Heart right ventricle (tissue), 16 donors: ENCODE data around the gene TNFRSF25. TPM values are rescaled to one million over a fixed set of nuclear protein-coding genes. Genes with fewer than 3 reads are reported as not detected.
A peak's percentile ranks its signal among the peaks of the same experiment; 100 is the strongest.

Source experiments
- ATAC-seq, 8 donors: fragments of 200-7000 bp; cut with Tn5 transposase; one replicate each; pipeline ENCODE4 v1.9.1; 2020; ENCODE audit warnings: mild to moderate bottlenecking in 8 of 8, moderate library complexity in 8 of 8, moderate number of reproducible peaks in 1 of 8
- DNase-seq, 2 donors: peaks; one replicate each; pipeline ENCODE4 v3.0.0-alpha.2; 2020
- H3K27ac ChIP-seq, 10 donors: fragments of 200-600 bp; sonication (generic) in 2 of 10; one replicate each; pipeline versions ENCODE4 v1.5.0 to v1.8.0; 2020 to 2022; ENCODE audit warnings: mild to moderate bottlenecking in 3 of 10
- H3K27me3 ChIP-seq, 7 donors: fragments of 200-600 bp; one replicate each; pipeline ENCODE4 v1.8.0; 2021 to 2022; ENCODE audit warnings: mild to moderate bottlenecking in 2 of 7
- H3K36me3 ChIP-seq, 9 donors: fragments of 200-600 bp; sonication (generic) in 1 of 9; one replicate each; pipeline versions ENCODE4 v1.5.0 to v1.8.0; 2020 to 2022; ENCODE audit warnings: mild to moderate bottlenecking in 2 of 9
- H3K4me1 ChIP-seq, 9 donors: fragments of 200-600 bp; sonication (generic) in 1 of 9; one replicate each; pipeline versions ENCODE4 v1.5.0 to v1.8.0; 2020 to 2022; ENCODE audit warnings: mild to moderate bottlenecking in 4 of 9
- H3K4me3 ChIP-seq, 10 donors: fragments of 200-600 bp; sonication (generic) in 2 of 10; one replicate each; pipeline versions ENCODE4 v1.5.0 to v1.8.0; 2020 to 2022; ENCODE audit warnings: mild to moderate bottlenecking in 7 of 10, moderate library complexity in 2 of 10
- H3K9me3 ChIP-seq, 11 donors: fragments of 200-600 bp in 10 of 11; sonication (generic) in 2 of 11; one replicate each; pipeline versions ENCODE4 v1.5.0 to v1.8.0; 2013 to 2022; ENCODE audit warnings: mild to moderate bottlenecking in 2 of 11, control low read depth in 1 of 11, moderate library complexity in 1 of 11
- WGBS, 2 donors: extraction: QIAGEN DNeasy Blood & Tissue Kit; methylation state at CpG; one replicate each; pipeline ENCODE4 v1.1.7; 2013; ENCODE audit warnings: inconsistent platforms in 1 of 2; 5-methylcytosine and 5-hydroxymethylcytosine counted together
- intact Hi-C, 10 donors: fragments of 100-400 bp; cut with DNase I; formaldehyde crosslinking; loops; one replicate each; pipeline versions ENCODE4 v1.11.1 to v1.14.2; 2022
- polyA plus RNA-seq, 2 donors: library from polyadenylated mRNA; stranded (reverse); fragments of 200-250 nt; gene quantifications; one replicate each; pipeline ENCODE4 v1.2.3, GENCODE V29; 2013
- total RNA-seq, 10 donors: library from RNA; stranded (reverse); fragmentation: NEBNext Ultra II Directional in 3 of 10; extraction: Animal tissue kit (Norgen Biotek cat#: 25700) in 3 of 10; gene quantifications; one replicate each; pipeline versions ENCODE4 v1.2.1 to v1.2.4, GENCODE V29; 2021 to 2023
- TF ChIP-seq, protein P1 (sequence below), 9 donors: fragments of 200-600 bp; sonication (generic) in 2 of 9; IDR thresholded peaks; one replicate each; pipeline versions ENCODE4 v1.5.0 to v1.8.0; 2021 to 2022; ENCODE audit warnings: antibody characterized with exemption in 9 of 9, mild to moderate bottlenecking in 5 of 9, moderate library complexity in 1 of 9
- donor health status: Arrhythmogenic right ventricular cardiomyopathy.
- donor health status: ischemic (EF 13 %, LVEDD 7.1; RV severe dilation, severe dysfunction).
- donor health status: healthy with polysubstance abuse.
- donor health status: DM: no; HTN: yes; CAD: no.
- donor health status: DM: no; HTN: no; CAD: no.
- donor health status: ischemic (EF 25% LVEDD 6.9; RV normal size, moderate dysfunction).
- donor health status: ischemic (EF 25% LVEDD 5.7; RV mildly dilated, moderate dysfunction).
- donor health status: healthy.
- donor health status: DM: yes; HTN: yes; CAD: no.
- donor health status: Ischemic cardiomyopathy.
- donor health status: ischemic (EF 35%, LVEDD 5.7; RV mildly dilated, moderate dysfunction).
- donor health status: nonischemic (EF 11% LVEDD 7.7; RV severe dilation, severe dysfunction).
- donor health status: DM: yes; HTN: yes; CAD: no.
- donor health status: PGD.
- donor health status: ischemic (EF 29% LVEDD 5.4; RV normal size, mild dysfunction).
- donor health status: nonischemic (EF 23%, LVEDD 6.1; RV moderate dilation, normal function).

The TNFRSF25 gene
- total and polyA plus RNA-seq, 12 donors: 4.0 to 43.1 (median 7.3) TPM

- H3K27ac ChIP-seq: no peak overlapping the region
- WGBS, 2 donors: 94 to 95% methylated on average over 15 of the region's 15 CpGs
- H3K4me3 ChIP-seq: no peak overlapping the region
- no peaks in the 10 kb centered on the region for H3K27me3 ChIP-seq
- intact Hi-C loops: no loop called here
- TF ChIP-seq, protein P1, sequence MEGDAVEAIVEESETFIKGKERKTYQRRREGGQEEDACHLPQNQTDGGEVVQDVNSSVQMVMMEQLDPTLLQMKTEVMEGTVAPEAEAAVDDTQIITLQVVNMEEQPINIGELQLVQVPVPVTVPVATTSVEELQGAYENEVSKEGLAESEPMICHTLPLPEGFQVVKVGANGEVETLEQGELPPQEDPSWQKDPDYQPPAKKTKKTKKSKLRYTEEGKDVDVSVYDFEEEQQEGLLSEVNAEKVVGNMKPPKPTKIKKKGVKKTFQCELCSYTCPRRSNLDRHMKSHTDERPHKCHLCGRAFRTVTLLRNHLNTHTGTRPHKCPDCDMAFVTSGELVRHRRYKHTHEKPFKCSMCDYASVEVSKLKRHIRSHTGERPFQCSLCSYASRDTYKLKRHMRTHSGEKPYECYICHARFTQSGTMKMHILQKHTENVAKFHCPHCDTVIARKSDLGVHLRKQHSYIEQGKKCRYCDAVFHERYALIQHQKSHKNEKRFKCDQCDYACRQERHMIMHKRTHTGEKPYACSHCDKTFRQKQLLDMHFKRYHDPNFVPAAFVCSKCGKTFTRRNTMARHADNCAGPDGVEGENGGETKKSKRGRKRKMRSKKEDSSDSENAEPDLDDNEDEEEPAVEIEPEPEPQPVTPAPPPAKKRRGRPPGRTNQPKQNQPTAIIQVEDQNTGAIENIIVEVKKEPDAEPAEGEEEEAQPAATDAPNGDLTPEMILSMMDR (IDR thresholded peaks at IDR 0.05): no peak
- DNase-seq (no peak), ATAC-seq (no peak)
- no peaks in the 10 kb centered on the region for H3K9me3 ChIP-seq
- peaks cover 21 to 46% (median 26%) of the 10 kb centered on the region in 9 donors for H3K4me1 ChIP-seq
- no peaks in the 10 kb centered on the region for H3K36me3 ChIP-seq
Observed at GRCh38 chr1:6504887-6505286, 38.9 kb upstream of the TNFRSF25 start.

DNA sequence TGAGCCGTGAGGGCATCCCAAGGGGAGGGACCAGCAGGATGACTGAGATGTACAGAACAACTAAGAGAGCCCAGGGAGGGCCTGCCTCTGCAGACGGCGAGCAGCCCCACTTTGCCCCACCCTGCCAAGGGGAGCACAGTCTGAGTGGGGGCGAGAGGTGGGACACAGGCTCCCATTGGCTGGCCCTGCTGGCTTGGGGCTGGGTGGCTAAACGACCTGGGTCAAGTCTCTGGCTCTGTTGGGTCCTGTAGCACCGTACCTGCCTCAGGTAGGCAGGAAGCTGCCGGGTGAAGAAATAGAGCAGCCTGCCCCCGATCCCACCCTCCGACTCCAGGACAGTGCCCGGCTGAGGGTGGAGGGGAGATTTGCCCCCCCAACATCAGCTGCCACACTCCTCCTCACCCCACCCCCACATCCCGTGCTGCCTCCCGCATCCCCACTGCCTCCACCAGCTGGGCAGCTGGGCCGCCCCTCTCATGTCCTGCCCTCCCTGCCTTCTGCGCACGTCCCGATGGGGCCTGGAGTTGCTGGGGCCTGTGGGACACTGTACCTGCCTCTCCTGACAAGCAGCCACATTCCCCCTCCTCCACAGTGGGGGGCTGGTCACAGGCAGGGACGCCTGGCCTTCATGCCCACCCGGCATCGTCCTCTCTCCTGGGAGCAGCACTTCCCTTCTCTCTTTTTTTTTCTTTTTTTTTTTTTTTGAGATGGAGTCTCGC, 38.1 kb upstream of the TNFRSF25 start:
- Histone ChIP-seq H3K9me3 (no peaks in the 10 kb centered on the region), H3K4me1 (peaks cover 25 to 53% (median 31%) of the 10 kb centered on the region in 9 donors), H3K27ac (no peak overlapping the region), H3K4me3 (no peak overlapping the region), H3K36me3 (no peaks in the 10 kb centered on the region), H3K27me3 (peaks cover 0 to under 1% (median 0%) of the 10 kb centered on the region in 7 donors)
- WGBS, 2 donors: 84 to 86% methylated on average over 20 of the region's 20 CpGs
- intact Hi-C loops: no loop called here
- TF ChIP-seq, protein P1 (IDR thresholded peaks at IDR 0.05): no peak
- DNase-seq: no peak
- ATAC-seq: no peak

DNA sequence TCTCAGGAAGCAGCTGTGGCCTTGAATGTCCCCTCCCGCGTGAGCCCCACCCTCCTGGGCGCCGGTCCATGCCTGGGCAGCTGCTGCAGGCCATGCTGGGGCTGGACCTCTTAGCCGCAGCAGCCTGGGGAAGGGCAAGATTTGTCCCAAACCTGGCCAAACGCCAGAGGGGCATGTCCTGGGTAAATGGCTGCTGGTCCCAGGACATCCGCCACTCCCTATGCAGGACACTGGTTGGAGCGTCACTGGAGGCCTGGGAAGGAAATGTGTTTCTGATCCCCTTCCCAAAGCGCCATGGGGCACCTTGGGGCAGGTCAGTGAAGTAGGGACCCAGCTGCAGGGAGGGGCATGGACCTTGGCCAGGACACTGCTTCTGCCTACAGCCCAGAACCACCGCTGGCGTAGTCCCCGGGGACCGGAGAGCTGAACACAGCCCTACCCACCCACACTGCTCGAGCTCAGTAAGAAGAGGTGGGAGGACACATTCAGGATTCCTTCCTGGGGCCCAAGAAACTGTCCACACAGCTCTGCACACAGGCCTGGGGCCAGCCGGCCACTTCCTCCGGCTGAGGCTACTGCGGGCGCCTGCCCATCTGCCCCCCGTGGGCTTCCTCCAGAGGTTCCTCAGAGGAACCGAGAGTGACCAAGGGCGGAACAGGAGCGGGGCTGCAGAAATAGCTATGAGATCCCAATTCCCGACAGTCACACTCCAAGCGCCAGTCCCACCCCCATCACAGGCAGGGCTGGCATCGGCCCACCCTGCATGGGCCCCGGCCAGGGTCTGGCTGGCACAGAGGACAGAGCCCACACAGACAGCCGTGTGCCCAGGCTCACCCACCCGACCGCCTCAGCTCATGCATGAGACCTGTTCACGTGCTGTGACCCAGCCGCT, 36.3 kb upstream of the TNFRSF25 start:
- intact Hi-C loops: no loop called here
- peaks cover 0 to 17% (median 0%) of the 10 kb centered on the region in 7 donors for H3K27me3 ChIP-seq
- H3K27ac ChIP-seq: peak overlapping the region in 9 of 10 donors; percentile 44 to 77 (median 66)
- no peaks in the 10 kb centered on the region for H3K36me3 ChIP-seq
- TF ChIP-seq, protein P1 (IDR thresholded peaks at IDR 0.05): no peak
- DNase-seq: peak; percentile 87 to 91
- H3K9me3 ChIP-seq: no peaks in the 10 kb centered on the region
- H3K4me3 ChIP-seq: peak overlapping the region in 2 of 10 donors; percentile 12 to 22
- 46 to 62% methylated on average over 31 of the region's 31 CpGs for WGBS, 2 donors
- peaks cover 35 to 63% (median 38%) of the 10 kb centered on the region in 9 donors for H3K4me1 ChIP-seq
- peak; percentile 60 to 83 (median 80) for ATAC-seq

GRCh38 chr1:6501279-6501813, 35.4 kb upstream of the TNFRSF25 start:
- H3K36me3 ChIP-seq: no peaks in the 10 kb centered on the region
- H3K27ac ChIP-seq: peak overlapping the region in 9 of 10 donors; percentile 44 to 77 (median 66)
- DNase-seq (no peak), ATAC-seq (no peak)
- H3K9me3 ChIP-seq: no peaks in the 10 kb centered on the region
- TF ChIP-seq, protein P1 (IDR thresholded peaks at IDR 0.05): no peak
- H3K27me3 ChIP-seq: peaks cover 0 to 25% (median 0%) of the 10 kb centered on the region in 7 donors
- H3K4me3 ChIP-seq: no peak overlapping the region
- 75 to 77% methylated on average over 10 of the region's 10 CpGs for WGBS, 2 donors
- peaks cover 35 to 63% (median 44%) of the 10 kb centered on the region in 9 donors for H3K4me1 ChIP-seq
- intact Hi-C loops: no loop called here
